ENCODE measurements around the gene DOCK1.

DOCK1 gene

DNA sequence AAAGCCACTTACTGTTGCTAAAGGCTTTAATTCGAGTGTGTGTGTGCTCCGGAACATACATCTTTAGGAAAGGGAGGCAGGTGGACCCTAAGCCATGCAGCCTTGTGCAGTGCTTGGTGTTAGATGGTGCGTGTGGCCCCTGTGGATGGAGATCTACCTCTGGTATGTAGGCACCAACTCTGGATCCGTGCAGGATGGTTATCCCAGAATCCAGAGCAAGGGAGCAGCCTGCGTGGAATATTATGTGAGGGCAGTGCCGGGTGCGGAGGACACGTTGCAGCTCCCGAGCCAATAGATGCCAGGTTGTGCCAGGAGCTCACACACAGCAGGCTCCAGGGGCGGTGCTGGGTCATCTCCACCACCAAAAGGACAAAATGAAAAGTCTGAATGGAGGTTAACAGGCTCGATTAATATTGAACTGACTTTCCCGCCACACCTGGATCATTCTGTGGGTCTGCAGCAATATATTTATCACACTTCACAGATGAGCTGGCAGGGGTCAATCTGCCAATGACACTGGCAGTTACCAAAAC lies 500.9 kb downstream of the DOCK1 start:
- H3K9ac ChIP-seq = no peak overlapping the region
- no peaks in the 10 kb centered on the region for H3K9me3 ChIP-seq (ENCODE audit: control insufficient read depth, low read length)
- no peaks in the 10 kb centered on the region for H3K79me2 ChIP-seq
- H3K4me1 ChIP-seq = no peaks in the 10 kb centered on the region
- no peak overlapping the region for H2AFZ ChIP-seq
- H3K27me3 ChIP-seq (ENCODE audit: control insufficient read depth, insufficient read depth, low read length) = no peaks in the 10 kb centered on the region
- H3K36me3 ChIP-seq (ENCODE audit: control insufficient read depth, insufficient read depth, low read length) = no peaks in the 10 kb centered on the region
- H3K4me3 ChIP-seq (ENCODE audit: low read depth, low read length) = no peak overlapping the region
- no peak overlapping the region for H3K27ac ChIP-seq
- H3K4me2 ChIP-seq (ENCODE audit: low read length) = no peak overlapping the region
- TF ChIP-seq, protein P1, sequence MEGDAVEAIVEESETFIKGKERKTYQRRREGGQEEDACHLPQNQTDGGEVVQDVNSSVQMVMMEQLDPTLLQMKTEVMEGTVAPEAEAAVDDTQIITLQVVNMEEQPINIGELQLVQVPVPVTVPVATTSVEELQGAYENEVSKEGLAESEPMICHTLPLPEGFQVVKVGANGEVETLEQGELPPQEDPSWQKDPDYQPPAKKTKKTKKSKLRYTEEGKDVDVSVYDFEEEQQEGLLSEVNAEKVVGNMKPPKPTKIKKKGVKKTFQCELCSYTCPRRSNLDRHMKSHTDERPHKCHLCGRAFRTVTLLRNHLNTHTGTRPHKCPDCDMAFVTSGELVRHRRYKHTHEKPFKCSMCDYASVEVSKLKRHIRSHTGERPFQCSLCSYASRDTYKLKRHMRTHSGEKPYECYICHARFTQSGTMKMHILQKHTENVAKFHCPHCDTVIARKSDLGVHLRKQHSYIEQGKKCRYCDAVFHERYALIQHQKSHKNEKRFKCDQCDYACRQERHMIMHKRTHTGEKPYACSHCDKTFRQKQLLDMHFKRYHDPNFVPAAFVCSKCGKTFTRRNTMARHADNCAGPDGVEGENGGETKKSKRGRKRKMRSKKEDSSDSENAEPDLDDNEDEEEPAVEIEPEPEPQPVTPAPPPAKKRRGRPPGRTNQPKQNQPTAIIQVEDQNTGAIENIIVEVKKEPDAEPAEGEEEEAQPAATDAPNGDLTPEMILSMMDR (IDR thresholded peaks at IDR 0.05) = no peak

DNA sequence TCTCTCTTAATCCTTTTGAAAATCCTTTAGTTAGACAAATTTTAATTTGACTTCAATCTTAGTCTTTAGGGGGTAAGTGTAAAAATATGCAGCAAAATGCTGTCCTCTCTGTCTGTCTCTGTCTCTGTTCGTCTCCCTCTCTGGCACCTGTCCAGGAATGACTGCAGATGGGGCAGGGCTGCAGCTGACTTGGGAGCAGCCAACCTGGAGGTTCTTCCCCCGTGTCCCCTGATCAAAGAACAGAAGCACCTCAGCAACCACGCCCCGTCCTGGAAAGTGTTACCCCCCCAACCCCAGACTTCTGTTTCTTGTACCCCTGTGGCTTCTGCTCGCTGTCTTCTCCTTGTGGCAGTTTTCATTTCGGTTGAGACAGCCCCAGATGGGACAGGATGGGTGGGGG lies 502.3 kb downstream of the DOCK1 start:
- H3K27ac ChIP-seq = no peak overlapping the region
- no peak overlapping the region for H3K4me3 ChIP-seq (ENCODE audit: low read depth, low read length)

DNA sequence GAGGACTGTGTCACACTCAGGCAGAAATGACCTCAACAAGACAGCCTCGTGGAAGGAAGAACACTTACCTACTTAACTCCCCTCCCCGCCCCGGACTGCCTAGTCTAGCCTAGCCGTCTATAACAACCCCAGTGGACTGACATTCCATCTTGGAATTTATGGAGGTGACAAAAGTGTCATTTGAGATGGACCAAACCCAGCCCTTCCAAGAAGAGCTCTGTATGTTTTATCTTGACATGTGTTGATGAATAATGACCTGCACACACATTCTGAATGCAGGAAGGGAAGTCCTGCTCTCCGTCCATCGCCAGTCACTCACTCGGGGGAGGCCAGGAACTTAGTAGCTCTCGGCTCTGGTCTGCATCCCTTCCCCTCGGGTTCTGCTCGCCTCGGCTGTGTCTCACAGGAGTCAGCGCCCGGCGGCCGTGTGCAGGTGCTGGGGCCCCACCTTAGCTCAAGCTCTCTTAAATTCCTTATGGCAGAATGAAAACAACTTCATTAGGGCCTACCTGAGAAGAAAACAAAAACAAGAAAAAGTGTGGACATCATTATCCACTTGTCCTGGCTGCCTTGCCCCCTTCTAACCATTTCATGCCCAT lies 503.0 kb downstream of the DOCK1 start:
- Histone ChIP-seq H3K4me2 (ENCODE audit: low read length) (no peak overlapping the region), H3K9me3 (ENCODE audit: control insufficient read depth, low read length) (no peaks in the 10 kb centered on the region), H3K4me1 (no peaks in the 10 kb centered on the region), H3K79me2 (no peaks in the 10 kb centered on the region), H3K36me3 (ENCODE audit: control insufficient read depth, insufficient read depth, low read length) (no peaks in the 10 kb centered on the region), H3K4me3 (ENCODE audit: low read depth, low read length) (no peak overlapping the region), H3K27me3 (ENCODE audit: control insufficient read depth, insufficient read depth, low read length) (no peaks in the 10 kb centered on the region), H2AFZ (no peak overlapping the region), H3K9ac (no peak overlapping the region), H3K27ac (no peak overlapping the region)
- TF ChIP-seq, protein P1 (IDR thresholded peaks at IDR 0.05) = no peak

More for the DNA sequence above, 502.3 kb downstream of the DOCK1 start:
- Histone ChIP-seq H3K79me2 (no peaks in the 10 kb centered on the region), H3K4me2 (ENCODE audit: low read length) (no peak overlapping the region), H2AFZ (no peak overlapping the region), H3K9ac (no peak overlapping the region), H3K9me3 (ENCODE audit: control insufficient read depth, low read length) (no peaks in the 10 kb centered on the region), H3K36me3 (ENCODE audit: control insufficient read depth, insufficient read depth, low read length) (no peaks in the 10 kb centered on the region), H3K4me1 (no peaks in the 10 kb centered on the region), H3K27me3 (ENCODE audit: control insufficient read depth, insufficient read depth, low read length) (no peaks in the 10 kb centered on the region)
- TF ChIP-seq, protein P1 (IDR thresholded peaks at IDR 0.05) = no peak

DNA sequence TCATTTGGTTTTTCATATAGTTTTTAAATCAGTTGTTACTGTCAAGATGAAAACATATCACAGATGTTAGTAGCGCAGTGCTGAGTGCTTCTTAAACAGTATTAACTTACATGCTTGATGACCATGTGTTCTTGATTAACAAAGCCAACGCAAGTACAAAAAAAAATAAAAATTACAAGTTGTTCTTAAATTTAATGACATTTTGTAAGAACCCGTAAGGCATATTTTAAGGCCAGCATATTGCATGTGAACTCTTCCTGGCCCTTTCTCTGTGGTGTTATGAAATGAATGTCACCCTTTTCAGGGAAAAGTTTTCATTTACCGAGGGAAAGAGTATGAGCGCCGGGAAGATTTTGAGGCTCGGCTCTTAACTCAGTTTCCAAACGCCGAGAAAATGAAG lies 503.5 kb downstream of the DOCK1 start:
- H3K27me3 ChIP-seq (ENCODE audit: control insufficient read depth, insufficient read depth, low read length) = no peaks in the 10 kb centered on the region
- no peak overlapping the region for H3K27ac ChIP-seq
- TF ChIP-seq, protein P1 (IDR thresholded peaks at IDR 0.05) = no peak
- H3K4me2 ChIP-seq (ENCODE audit: low read length) = no peak overlapping the region
- H3K4me3 ChIP-seq (ENCODE audit: low read depth, low read length) = no peak overlapping the region
- H2AFZ ChIP-seq = no peak overlapping the region
- H3K4me1 ChIP-seq = no peaks in the 10 kb centered on the region
- H3K79me2 ChIP-seq = no peaks in the 10 kb centered on the region
- no peaks in the 10 kb centered on the region for H3K9me3 ChIP-seq (ENCODE audit: control insufficient read depth, low read length)
- H3K36me3 ChIP-seq (ENCODE audit: control insufficient read depth, insufficient read depth, low read length) = no peaks in the 10 kb centered on the region
- H3K9ac ChIP-seq = no peak overlapping the region

DNA sequence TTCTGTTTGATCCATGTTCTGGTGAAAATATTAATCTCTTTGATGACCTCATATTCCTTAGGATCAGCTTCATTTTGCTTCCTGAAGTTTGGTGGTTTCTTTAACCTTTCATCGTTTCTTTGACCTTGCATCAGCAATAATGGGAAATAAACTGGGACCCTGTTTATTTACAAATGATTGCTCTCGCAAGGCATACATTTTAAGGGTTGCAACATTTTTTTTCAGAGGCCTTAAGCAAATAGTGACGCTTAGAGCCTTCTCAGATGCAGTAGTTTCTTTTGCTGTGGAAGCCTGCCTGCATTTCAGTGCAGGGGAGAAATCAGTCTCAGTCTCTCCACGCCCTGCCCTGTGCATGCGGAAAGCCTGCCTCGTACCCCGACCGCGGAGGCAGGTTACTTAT lies 504.8 kb downstream of the DOCK1 start:
- H3K4me2 ChIP-seq (ENCODE audit: low read length) = no peak overlapping the region
- H3K9me3 ChIP-seq (ENCODE audit: control insufficient read depth, low read length) = no peaks in the 10 kb centered on the region
- TF ChIP-seq, protein P1 (IDR thresholded peaks at IDR 0.05) = no peak
- no peaks in the 10 kb centered on the region for H3K27me3 ChIP-seq (ENCODE audit: control insufficient read depth, insufficient read depth, low read length)
- H3K9ac ChIP-seq = no peak overlapping the region
- H3K4me3 ChIP-seq (ENCODE audit: low read depth, low read length) = no peak overlapping the region
- H3K27ac ChIP-seq = no peak overlapping the region
- no peak overlapping the region for H2AFZ ChIP-seq
- H3K79me2 ChIP-seq = no peaks in the 10 kb centered on the region
- H3K4me1 ChIP-seq = no peaks in the 10 kb centered on the region
- no peaks in the 10 kb centered on the region for H3K36me3 ChIP-seq (ENCODE audit: control insufficient read depth, insufficient read depth, low read length)

Measured in parathyroid adenoma (tissue), 2 donors.